H54 (cell line): ENCODE data around the gene SYPL1.
A peak's percentile ranks its signal among the peaks of the same experiment; 100 is the strongest.

ENCODE experiments used
- DNase-seq: peaks from one replicate; pipeline ENCODE4 v3.0.0; 2011; ENCODE audit warnings: low spot score, mixed read lengths; ENCODE audit not compliant: insufficient read length
- FAIRE-seq: peaks from 3 replicates; lab custom pipeline; 2011; peaks lifted over from hg19 to GRCh38; lab: Jason Lieb, UNC
- POLR2A ChIP-seq: IDR thresholded peaks from 2 replicates; pipeline ENCODE4 v1.6.1; 2011; ENCODE audit warnings: low read depth, mild to moderate bottlenecking, low read length

Gene SYPL1

DNA sequence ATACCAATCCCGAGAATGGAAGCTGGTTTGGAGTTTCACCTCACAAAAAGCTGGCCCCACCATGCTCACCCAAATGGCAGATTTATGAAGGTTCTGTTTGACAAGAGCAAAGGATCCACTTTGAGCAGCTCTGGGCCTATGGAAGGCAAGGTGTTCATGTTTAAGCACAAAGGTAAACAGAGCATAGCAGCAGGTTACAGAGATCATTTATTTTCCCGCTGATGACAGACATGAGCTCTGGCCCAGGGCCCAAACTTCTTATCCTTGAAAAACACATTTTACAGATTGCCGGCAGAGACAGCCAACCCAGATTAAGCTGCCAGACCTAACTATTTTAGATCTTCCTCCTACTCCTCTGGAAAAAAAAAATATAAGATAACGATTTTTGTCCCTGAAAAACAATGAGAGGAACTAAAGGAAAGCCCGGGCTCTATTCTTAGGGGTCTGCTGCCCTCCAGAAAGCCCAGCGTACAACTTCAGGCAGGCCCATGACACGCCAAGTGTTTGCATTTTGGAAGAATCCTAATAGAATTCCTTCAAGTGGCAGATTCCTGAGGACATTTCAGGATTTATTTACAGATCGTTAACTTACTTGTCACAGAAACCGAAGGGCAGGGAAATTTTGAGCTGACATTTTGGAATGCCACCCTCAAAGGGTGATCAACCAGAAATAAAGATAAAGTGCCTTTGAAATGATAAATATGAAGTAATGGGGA, 40.0 kb downstream of the SYPL1 start:
- FAIRE-seq, result no peak
- TF ChIP-seq POLR2A, result no peak
- DNase-seq, result no peak

DNA sequence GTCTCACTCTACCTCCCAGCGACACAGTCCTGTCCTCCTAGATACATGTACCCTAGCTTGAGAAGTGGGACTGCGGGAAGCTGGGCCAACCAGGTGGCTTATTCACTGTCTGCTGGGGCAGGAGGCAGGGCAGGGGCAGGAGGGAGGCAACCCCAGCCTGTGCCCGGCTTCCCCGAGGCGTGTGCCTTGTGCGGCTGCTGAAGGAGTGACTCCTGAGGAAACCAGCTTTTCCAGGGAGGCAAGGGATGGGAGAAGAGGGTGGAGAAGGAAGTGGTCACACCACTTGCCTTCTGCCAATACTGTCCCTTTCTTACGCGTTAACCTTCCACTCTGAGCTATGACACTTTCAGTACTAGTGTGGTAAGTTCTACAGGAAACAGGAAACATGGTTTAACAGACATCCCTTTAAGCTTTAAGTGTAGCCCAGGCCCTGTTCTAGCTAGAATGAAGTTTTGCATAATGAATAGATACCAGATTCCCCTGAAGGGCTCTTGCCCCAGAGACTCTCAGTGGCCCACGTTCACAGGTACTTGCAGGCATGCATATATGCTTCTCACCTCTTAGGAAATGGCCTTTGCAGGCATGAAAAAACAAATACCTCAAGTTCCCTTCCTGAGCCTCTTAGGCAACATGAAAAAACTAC, 40.6 kb downstream of the SYPL1 start:
- DNase-seq, result no peak

DNA sequence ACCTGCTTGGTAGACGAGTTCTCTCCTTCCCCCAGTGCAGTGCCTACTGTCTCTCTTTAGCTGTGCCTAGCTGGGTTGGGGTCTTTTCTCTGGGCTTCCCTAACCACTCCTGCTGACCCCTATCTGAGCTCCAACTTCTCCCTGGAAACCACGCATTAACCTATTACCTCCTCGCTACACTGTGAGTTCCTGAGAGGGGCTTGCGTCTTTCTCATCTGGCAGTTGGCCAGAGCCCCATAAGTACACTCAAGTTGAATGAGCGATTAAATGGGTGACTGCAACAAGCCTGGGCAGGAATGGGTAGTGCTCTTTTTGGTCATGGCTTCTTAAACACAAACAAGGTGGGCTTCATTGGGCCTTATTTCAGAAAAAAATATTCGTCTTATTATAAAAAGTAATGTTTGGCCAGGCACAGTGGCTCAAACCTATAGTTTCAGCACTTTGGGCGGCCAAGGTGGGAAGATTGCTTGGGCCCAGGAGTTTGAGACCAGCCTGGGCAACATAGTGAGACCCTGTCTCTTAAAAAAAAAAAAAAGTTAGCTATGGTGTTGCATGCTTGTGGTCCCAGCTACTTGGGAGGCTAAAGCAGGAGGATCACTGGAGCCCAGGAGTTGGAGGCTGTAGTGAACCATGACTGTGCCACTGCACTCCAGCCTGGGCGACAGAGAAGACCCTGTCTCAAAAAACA, 41.4 kb downstream of the SYPL1 start:
- FAIRE-seq (no peak), DNase-seq (no peak)
- no peak for TF ChIP-seq POLR2A

More for the DNA sequence above, 40.6 kb downstream of the SYPL1 start:
- FAIRE-seq, result no peak
- no peak for TF ChIP-seq POLR2A

DNA sequence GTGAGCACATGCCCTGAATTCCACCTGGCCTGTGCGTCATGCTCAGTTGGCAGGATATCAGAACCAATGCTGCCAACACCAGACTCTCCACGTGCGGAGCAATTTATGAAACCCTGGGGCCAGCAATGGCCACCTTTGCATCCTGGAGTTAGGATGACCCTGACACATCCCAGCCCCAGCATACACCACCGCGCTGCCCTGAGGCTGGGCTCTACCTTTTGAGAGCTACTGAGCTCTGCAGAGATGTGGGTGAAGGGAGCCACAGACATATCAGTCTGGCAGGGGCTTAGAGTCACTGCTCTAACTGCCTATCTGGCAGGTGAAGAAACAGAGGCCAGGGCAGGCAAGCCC, 41.9 kb downstream of the SYPL1 start:
- DNase-seq, result no peak
- no peak for FAIRE-seq
- no peak for TF ChIP-seq POLR2A

DNA sequence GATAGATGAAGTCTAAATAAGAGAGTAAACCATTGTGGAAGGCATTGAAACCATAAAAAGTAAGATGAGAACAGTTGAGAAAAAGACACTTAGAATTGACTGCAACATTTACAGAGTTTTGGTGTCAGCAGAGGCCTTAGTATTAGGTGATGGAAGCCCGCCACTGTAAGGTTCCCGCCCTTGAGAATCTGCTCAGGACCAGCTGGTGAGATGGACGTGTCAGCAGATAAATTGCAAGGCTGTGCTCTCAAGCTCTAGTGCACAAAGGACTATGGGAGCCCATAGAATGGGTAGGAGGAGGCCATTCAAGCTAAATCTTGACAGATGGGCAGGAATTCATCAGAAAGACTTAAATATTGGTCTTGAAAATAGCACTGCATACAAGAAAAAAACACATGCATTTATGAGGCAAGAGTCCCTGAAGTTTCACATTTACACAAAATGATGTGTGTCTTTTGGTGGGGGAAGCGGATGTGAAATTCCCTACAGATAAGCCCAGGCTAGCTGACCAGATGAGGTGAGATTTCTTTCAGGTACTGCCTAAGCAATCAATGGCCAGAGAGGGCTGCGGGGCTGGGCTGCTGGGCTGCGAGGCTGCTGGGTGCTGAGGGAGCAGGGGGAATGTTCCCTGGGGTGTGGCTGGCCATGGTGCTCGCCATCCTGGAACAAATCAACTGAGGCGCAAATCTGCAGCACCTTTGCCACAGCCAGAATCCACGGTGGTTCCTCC, 42.5 kb downstream of the SYPL1 start:
- TF ChIP-seq POLR2A, result no peak
- DNase-seq (no peak), FAIRE-seq (no peak)

DNA sequence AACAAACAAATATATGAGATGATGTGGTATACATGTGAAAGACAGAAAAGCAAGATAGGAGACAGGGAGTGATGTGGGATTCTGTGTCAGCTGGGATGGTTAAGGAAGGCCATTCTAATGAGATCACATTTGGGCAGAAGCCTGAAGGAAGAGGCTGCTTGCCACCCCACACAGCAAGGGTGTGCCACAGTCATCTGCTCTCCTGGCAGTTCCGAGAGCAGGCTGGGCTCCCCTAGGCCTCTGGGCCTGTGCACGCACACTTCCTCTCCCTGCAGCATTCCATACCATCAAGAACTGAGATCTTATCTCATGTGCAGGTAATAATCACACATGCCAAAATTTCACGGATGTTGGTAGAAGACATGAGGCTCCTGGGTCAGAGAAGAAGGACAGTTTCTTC, 43.1 kb downstream of the SYPL1 start:
- FAIRE-seq, result no peak
- no peak for TF ChIP-seq POLR2A

DNA sequence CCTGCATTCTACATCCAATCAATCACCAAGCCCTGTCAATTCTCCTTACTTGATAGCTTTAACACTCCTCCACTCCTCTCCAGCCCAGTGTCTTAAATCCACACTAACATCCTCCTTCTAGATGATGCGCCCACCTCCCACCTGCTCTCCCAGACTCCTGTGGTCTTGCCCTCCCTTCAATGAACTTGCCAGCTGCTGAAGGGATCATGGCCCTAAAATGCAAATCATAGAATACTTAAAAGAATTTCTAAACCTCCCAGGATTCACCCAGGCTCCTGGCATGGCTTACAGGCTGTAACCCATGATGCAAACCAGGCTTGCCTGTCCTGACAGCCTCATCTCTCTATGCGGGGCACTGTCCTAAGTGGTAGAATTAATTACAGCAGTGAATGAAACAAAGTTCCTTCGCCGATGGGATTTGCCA, 43.6 kb downstream of the SYPL1 start:
- TF ChIP-seq POLR2A, result no peak
- DNase-seq, result no peak

More for the DNA sequence above, 43.1 kb downstream of the SYPL1 start:
- DNase-seq, result no peak

DNA sequence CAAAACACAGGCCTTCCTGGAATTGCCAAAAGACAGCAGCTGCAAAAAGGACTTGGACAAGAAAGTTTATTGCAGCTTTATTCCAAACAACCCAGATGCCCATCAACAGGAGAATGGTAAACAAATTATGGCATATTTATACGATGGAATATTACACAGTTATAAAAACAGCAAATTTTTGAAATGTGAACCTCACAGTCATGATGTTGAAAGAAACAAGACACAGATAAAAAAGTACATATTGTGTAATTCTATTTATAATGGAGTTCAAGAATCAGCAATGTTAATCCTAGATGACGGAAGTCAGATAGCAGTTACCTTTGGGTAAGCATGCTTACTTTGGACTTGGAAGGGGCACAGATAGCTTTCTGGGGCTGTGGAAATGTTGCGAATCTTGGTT, 44.4 kb downstream of the SYPL1 start:
- FAIRE-seq (no peak), DNase-seq (no peak)
- no peak for TF ChIP-seq POLR2A

More for the DNA sequence above, 43.6 kb downstream of the SYPL1 start:
- FAIRE-seq, result no peak

DNA sequence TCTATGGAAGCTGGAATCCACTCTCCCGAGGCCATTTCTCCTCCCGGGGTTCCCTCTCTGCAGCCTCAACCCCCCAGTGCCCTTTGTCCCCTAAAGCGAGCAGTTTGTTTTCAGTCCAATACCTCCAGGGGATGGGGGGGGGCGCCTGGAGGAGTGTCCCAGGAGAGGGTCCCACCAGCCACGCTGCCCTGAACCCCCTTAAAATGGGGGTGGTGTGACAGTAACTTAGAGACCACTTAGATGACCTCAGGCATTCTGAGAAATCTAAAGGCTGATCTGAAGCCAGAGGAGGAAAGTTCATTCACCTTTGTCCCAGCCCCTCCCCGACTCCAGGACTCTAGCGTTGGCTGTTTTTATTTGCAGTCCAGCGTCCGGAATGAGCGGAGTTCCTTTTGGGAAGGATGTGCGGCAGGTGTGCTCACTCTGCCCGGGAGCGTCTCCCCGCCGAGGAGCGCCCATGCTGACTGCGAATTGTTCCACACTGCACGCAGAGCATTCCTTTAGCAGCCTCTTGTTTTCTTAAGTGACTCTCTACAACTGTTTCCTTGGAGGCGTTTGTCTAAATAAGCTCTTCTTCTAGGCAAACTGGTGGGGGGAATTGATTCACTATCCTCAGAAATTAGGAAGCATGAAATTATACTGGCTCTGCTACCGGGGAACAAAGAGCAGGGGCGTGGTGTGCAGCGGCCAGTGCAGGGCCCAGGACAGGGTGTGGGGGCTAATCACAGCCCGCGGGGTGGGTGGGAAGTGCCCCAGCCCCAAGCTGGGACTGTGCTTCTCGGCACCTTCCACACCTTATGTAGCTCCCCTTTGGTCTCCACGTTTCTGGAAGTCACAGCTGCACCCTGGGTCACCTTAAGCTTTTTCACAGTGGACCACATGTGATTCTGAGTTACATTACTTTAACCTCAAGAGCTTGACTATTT, 46.3 kb downstream of the SYPL1 start:
- DNase-seq (no peak), FAIRE-seq (no peak)
- no peak for TF ChIP-seq POLR2A

DNA sequence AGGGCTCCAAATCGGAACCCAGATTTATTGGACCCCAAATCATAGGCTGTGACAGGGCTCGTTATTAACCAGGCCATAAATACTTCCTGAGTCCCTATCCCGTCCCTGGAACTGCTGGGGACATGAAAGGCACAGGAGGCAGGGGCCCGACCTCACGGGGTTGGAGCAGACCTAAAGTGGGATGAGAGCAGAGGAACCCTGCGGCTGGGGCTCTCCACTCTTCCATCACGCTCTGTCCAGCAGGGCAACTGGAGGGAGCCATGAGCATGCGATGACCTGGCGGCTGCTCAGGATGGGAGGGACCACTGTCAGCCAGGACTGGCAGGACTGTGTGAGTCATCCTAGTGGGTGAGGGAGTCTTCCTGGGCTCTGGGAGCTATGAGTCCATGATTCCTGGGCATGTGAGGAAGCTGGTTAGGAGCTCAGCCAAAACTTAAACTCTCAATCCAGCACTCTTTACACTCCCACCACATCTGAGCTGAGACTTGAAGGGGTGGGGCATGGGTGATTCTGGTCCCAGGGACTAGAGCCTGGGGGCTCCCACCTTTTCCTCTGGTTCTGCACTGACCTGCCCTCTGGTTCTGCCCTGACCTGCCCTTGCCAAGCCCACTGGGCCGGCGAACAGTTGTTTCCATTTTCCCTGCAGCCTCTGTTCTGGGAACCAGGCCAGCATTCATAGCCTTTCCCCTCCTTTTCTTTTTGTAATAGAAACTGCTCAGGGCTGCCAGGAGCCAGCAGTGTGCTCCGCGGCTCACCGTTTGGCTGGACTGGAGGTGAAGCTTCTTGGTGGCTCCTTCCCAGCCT, 47.1 kb downstream of the SYPL1 start:
- DNase-seq (peak; percentile 93), FAIRE-seq (peak; percentile 79)
- peak; percentile 52; the same call in 1 of the 2 replicates for TF ChIP-seq POLR2A

DNA sequence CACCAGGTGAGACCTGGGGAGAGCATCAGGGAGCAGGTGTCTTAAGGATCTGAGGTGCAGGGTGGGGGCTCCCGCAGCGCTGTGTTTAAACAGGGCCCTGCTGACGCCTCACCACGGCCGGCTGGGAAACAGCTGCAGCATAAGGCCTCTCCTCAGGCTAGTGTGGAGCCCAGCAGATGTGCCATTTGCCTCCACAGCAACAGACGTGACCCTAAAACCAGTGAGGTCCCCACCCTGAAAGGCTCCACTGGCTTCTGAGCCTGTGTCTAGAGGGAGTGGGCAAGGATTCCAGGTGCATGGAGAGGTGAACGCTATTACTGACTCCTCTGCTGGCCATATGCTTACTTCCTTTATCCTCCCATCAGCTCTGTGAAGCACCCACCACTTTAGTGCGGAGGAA, 47.8 kb downstream of the SYPL1 start:
- no peak for DNase-seq
- no peak for TF ChIP-seq POLR2A
- no peak for FAIRE-seq

DNA sequence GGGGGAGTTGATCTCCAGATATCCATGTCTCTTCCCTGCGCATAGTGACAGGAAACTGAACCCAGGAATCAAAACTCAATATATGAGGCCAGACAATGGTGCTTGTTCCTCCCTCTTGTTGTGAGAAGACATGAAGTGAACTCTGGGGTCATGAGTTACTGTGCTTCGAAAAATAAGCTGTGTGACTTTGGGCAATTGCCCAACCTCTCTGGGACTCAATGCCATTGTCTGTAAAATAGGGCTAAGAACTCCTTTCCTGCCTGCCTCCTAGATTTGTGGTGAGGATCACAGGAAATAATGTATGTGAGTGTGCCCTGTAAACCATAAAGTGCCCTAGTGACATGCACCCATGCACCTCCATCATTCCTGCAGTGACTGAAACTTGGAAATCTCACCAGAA, 48.4 kb downstream of the SYPL1 start:
- no peak for TF ChIP-seq POLR2A
- DNase-seq (no peak), FAIRE-seq (no peak)

DNA sequence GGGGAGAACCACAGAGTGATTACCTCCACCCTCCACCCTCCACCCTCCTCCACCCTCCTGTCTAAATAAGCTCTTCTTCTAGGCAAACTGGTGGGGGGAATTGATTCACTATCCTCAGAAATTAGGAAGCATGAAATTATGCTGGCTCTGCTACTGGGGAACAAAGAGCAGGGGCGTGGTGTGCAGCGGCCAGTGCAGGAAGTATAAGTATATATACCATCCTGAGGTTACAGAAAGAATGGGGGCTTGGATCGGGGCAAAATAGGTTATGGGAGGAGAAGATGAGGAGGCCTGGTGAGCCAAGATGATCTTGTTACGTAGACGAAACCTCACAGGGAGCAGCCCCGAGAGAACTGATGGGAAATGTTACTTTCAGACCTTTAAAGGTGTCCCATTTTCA, 49.1 kb downstream of the SYPL1 start:
- no peak for FAIRE-seq
- no peak for DNase-seq
- no peak for TF ChIP-seq POLR2A
